ENCODE data around the gene RAP1A.

Gene RAP1A

DNA sequence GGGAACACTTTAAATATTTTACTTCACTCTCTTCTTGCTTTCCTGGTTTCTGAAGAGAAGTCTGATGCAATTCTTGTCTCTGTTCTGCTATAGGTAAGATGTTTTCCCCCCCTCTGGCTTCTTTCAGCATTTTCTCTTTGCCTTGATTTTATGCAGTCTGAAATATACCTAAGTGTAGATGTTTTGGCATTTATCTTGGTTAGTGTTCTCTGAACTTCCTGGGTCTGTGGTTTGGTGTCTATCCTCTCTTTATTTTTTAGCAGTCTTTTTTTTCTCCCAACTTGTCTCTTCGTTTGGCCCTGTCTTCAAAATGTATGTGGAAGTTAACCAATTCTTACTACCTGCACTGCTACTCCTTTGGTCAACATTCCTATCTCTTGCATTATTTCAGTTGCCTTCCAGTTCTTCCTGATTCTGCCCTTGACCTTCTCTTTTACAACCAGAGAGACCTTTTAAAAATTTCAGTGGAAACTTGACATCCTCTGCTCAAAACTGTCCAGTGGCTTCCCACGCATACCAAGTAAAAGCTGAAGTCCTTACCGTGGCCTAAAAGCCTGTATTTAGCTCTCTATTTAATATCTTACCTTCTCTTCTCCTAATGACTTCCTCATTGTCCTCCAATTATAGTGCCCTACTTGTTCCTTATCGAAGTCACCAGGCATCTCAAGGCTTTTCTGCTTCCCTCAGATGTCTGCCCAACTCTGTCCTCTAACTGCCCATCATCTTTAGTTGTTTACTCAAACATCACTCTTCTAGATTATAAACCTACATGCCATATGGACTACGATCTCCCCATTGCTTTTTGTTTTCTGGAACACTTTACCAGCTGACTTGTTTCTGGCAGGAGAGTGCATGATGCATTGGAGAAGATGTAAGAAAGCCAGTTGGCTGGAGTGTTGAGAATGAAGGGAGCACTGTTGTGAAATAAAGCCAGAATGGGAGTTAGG is 40.9 kb downstream of the RAP1A start:
- Histone ChIP-seq H3K27ac (ENCODE audit: low read depth, low read length, poor library complexity, severe bottlenecking) (peak overlapping the region; percentile 36), H3K4me2 (ENCODE audit: low read length) (no peak overlapping the region), H3K27me3 (ENCODE audit: insufficient read depth, low read length) (no peaks in the 10 kb centered on the region), H4K20me1 (ENCODE audit: insufficient read depth, low read length) (no peaks in the 10 kb centered on the region), H3K36me3 (ENCODE audit: insufficient read depth, low read length) (no peaks in the 10 kb centered on the region), H3F3A (ENCODE audit: insufficient read depth, low read length) (no peaks in the 10 kb centered on the region), H3K9me3 (ENCODE audit: low read length) (no peaks in the 10 kb centered on the region), H3K79me2 (ENCODE audit: insufficient read depth, low read length) (peaks cover 47% of the 10 kb centered on the region), H2AFZ (ENCODE audit: low read length) (no peak overlapping the region), H3K4me3 (ENCODE audit: low read depth, low read length, poor library complexity, severe bottlenecking) (no peak overlapping the region), H3K9ac (ENCODE audit: low read length) (peak overlapping the region; percentile 15; the same call in 1 of the 2 replicates), H3K4me1 (ENCODE audit: insufficient read depth, low read length, severe bottlenecking) (peaks cover 16% of the 10 kb centered on the region), H3K9me2 (ENCODE audit: low read depth, low read length) (no peaks in the 10 kb centered on the region)
- TF ChIP-seq EZH2 (IDR thresholded peaks at IDR 0.05; ENCODE audit: borderline replicate concordance, low read length) (no peak), CTCF (IDR thresholded peaks at IDR 0.05; ENCODE audit: low read length) (no peak)

GRCh38 chr1:111664652-111665051 is 45.1 kb downstream of the RAP1A start:
- no peak overlapping the region for H3K9ac ChIP-seq (ENCODE audit: low read length)
- H3K27ac ChIP-seq (ENCODE audit: low read depth, low read length, poor library complexity, severe bottlenecking): no peak overlapping the region
- peaks cover 9% of the 10 kb centered on the region for H3K4me1 ChIP-seq (ENCODE audit: insufficient read depth, low read length, severe bottlenecking)
- no peaks in the 10 kb centered on the region for H3F3A ChIP-seq (ENCODE audit: insufficient read depth, low read length)
- no peak overlapping the region for H3K4me2 ChIP-seq (ENCODE audit: low read length)
- no peak for TF ChIP-seq EZH2 (IDR thresholded peaks at IDR 0.05; ENCODE audit: borderline replicate concordance, low read length)
- no peak for TF ChIP-seq CTCF (IDR thresholded peaks at IDR 0.05; ENCODE audit: low read length)
- no peaks in the 10 kb centered on the region for H3K9me3 ChIP-seq (ENCODE audit: low read length)
- H3K9me2 ChIP-seq (ENCODE audit: low read depth, low read length): no peaks in the 10 kb centered on the region
- H2AFZ ChIP-seq (ENCODE audit: low read length): no peak overlapping the region
- H3K4me3 ChIP-seq (ENCODE audit: low read depth, low read length, poor library complexity, severe bottlenecking): no peak overlapping the region
- H3K36me3 ChIP-seq (ENCODE audit: insufficient read depth, low read length): no peaks in the 10 kb centered on the region
- peaks cover 33% of the 10 kb centered on the region for H3K79me2 ChIP-seq (ENCODE audit: insufficient read depth, low read length)
- H4K20me1 ChIP-seq (ENCODE audit: insufficient read depth, low read length): no peaks in the 10 kb centered on the region
- no peaks in the 10 kb centered on the region for H3K27me3 ChIP-seq (ENCODE audit: insufficient read depth, low read length)

DNA sequence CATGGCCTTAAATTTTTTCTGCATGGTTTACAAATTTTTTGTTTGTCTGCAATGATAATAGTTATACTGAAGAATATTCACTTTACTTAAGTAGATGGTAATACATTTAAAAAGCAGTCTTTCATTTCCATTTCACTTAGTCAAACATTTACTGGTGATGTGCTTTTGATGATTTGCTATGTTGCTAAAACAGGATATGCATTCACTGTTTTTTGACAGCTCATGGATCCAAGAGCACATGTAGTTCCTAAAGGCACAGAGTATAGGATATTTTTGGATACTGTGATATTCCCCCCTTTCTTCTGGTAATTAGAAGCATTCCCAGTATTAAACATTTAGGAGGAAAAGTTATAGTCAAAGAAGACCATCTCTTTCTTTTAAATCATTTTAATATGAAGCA is 45.9 kb downstream of the RAP1A start:
- Histone ChIP-seq H3K36me3 (ENCODE audit: insufficient read depth, low read length) (no peaks in the 10 kb centered on the region), H3K4me1 (ENCODE audit: insufficient read depth, low read length, severe bottlenecking) (peaks cover 1% of the 10 kb centered on the region), H3K27me3 (ENCODE audit: insufficient read depth, low read length) (no peaks in the 10 kb centered on the region), H3K4me3 (ENCODE audit: low read depth, low read length, poor library complexity, severe bottlenecking) (no peak overlapping the region), H3K79me2 (ENCODE audit: insufficient read depth, low read length) (peaks cover 26% of the 10 kb centered on the region), H3K9ac (ENCODE audit: low read length) (no peak overlapping the region), H3F3A (ENCODE audit: insufficient read depth, low read length) (no peaks in the 10 kb centered on the region), H3K4me2 (ENCODE audit: low read length) (no peak overlapping the region), H3K9me3 (ENCODE audit: low read length) (no peaks in the 10 kb centered on the region), H4K20me1 (ENCODE audit: insufficient read depth, low read length) (no peaks in the 10 kb centered on the region), H3K27ac (ENCODE audit: low read depth, low read length, poor library complexity, severe bottlenecking) (no peak overlapping the region), H2AFZ (ENCODE audit: low read length) (no peak overlapping the region), H3K9me2 (ENCODE audit: low read depth, low read length) (no peaks in the 10 kb centered on the region)
- TF ChIP-seq CTCF (IDR thresholded peaks at IDR 0.05; ENCODE audit: low read length) (no peak), EZH2 (IDR thresholded peaks at IDR 0.05; ENCODE audit: borderline replicate concordance, low read length) (no peak)

Data from OCI-LY1 (cell line).